ENCODE measurements around the gene SLIT3.

GRCh38 chr5:168844922-168845296, 456.0 kb downstream of the SLIT3 start:
- TF ChIP-seq CTCF (IDR thresholded peaks at IDR 0.05) (no peak), POLR2A (IDR thresholded peaks at IDR 0.05) (no peak)
